CD4-positive, alpha-beta memory T cell (primary cell): ENCODE data around the gene WDR55. TPM values are rescaled to one million over a fixed set of nuclear protein-coding genes. Genes with fewer than 3 reads are reported as not detected.
A peak's percentile ranks its signal among the peaks of the same experiment; 100 is the strongest.
"Not testable (repeated sequence)": the region's sequence is repeated elsewhere in the genome, so short reads cannot be mapped to it uniquely, and the experiment has no call there.

Experiments used
- CTCF ChIA-PET: fragments of 350-600 bp; sonication (Branson Sonifier 250); formaldehyde crosslinking; loops from one replicate; lab custom pipeline; 2021; ENCODE audit warnings: inconsistent platforms; ENCODE audit not compliant: partially characterized antibody; lab: Charles Lee
- POLR2A ChIA-PET: fragments of 350-600 bp; sonication (Branson Sonifier 250); formaldehyde crosslinking; loops from one replicate; lab custom pipeline; 2021; ENCODE audit not compliant: partially characterized antibody; lab: Charles Lee
- DNase-seq, 5 donors: peaks; one replicate each; pipeline versions ENCODE4 v3.0.0 to v3.0.0-alpha.2; 2020 to 2022; ENCODE audit warnings: mixed read lengths in 1 of 5
- H3K27ac ChIP-seq: one replicate; pipeline ENCODE4 v1.7.0; 2013; ENCODE audit warnings: low read depth, low read length
- H3K27me3 ChIP-seq: 2 replicates; pipeline ENCODE4 v1.7.0; 2013; ENCODE audit warnings: mild to moderate bottlenecking, low read length, moderate library complexity; ENCODE audit not compliant: insufficient read depth
- H3K36me3 ChIP-seq: 2 replicates; pipeline ENCODE4 v1.7.0; 2013; ENCODE audit warnings: mild to moderate bottlenecking, low read length, moderate library complexity; ENCODE audit not compliant: insufficient read depth
- H3K4me1 ChIP-seq: 2 replicates; pipeline ENCODE4 v1.7.0; 2013; ENCODE audit warnings: mild to moderate bottlenecking, low read length, moderate library complexity; ENCODE audit not compliant: insufficient read depth
- H3K4me3 ChIP-seq, 2 donors: one replicate each; pipeline ENCODE4 v1.7.0; 2013; ENCODE audit warnings: low read length in 2 of 2, mild to moderate bottlenecking in 1 of 2
- H3K9me3 ChIP-seq, 2 donors: one replicate each; pipeline ENCODE4 v1.7.0; 2013; ENCODE audit warnings: low read length in 2 of 2, control low read depth in 1 of 2; ENCODE audit not compliant: control insufficient read depth in 1 of 2
- H3K27ac Mint-ChIP-seq, 7 donors: one replicate each; pipeline ENCODE4 v1.8.0; 2020 to 2021; ENCODE audit warnings: mixed read lengths in 7 of 7, mild to moderate bottlenecking in 6 of 7, inconsistent platforms in 3 of 7, moderate library complexity in 3 of 7
- H3K27me3 Mint-ChIP-seq, 2 donors: one replicate each; pipeline ENCODE4 v1.8.0; 2020 to 2021; ENCODE audit warnings: mixed read lengths in 2 of 2
- H3K36me3 Mint-ChIP-seq, 2 donors: one replicate each; pipeline ENCODE4 v1.8.0; 2020 to 2021; ENCODE audit warnings: mixed read lengths in 2 of 2, inconsistent platforms in 1 of 2, mild to moderate bottlenecking in 1 of 2
- H3K4me1 Mint-ChIP-seq, 4 donors: one replicate each; pipeline ENCODE4 v1.8.0; 2020 to 2021; ENCODE audit warnings: mixed read lengths in 4 of 4, mild to moderate bottlenecking in 1 of 4
- H3K4me3 Mint-ChIP-seq, 8 donors: one replicate each; pipeline ENCODE4 v1.8.0; 2020 to 2021; ENCODE audit warnings: mixed read lengths in 8 of 8, mild to moderate bottlenecking in 7 of 8, moderate library complexity in 6 of 8, inconsistent platforms in 3 of 8
- H3K9me3 Mint-ChIP-seq, 8 donors: one replicate each; pipeline ENCODE4 v1.8.0; 2020 to 2021; ENCODE audit warnings: mixed read lengths in 8 of 8, mild to moderate bottlenecking in 5 of 8, inconsistent platforms in 3 of 8, moderate library complexity in 1 of 8
- intact Hi-C: fragments of 100-400 bp; cut with micrococcal nuclease; formaldehyde crosslinking; loops from one replicate; pipeline ENCODE4 v1.15.1; 2023
- polyA plus RNA-seq, 2 donors: library from polyadenylated mRNA; unstranded; fragments of 300-500 nt; fragmentation: Illumina TruSeq; gene quantifications; one replicate each; pipeline ENCODE4 v1.2.3, GENCODE V29; 2021
- total RNA-seq, 2 experiments: library from RNA; stranded (reverse); gene quantifications; one replicate each; pipeline ENCODE4 v1.2.3, GENCODE V29; 2021

WDR55 gene
- total and polyA plus RNA-seq, 4 experiments from 2014 or later: 12.4 to 49.6 (median 33.3) TPM

DNA sequence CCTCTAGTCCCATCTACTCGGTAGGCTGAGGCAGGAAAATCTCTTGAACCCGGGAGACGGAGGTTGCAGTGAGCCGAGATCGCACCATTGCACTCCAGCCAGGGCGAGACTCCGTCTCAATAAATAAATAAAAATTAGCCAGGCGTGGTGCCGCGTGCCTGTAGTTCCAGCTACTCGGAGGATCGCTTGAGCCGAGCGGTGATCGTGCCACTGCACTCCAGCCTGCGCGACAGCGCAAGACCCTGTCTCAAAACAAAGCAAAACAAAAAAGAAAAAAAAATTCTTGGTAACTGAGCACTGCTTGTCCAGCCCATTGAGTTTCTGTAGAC, 710 bp upstream of the WDR55 start:
- CTCF ChIA-PET: interaction anchor here (1.4 to 1.6 kb wide), 2 partner anchors 17 to 55 kb away, joined by 4 to 7 read pairs; partner anchors contain the start of genes IK and NDUFA2
- POLR2A ChIA-PET: interaction anchor here (0.6 to 5.4 kb wide), 16 partner anchors 10 to 263 kb away, joined by 3 to 74 read pairs (median 6); partner anchors contain the start of genes ANKHD1, CD14, EIF4EBP3 and HARS1
- no peaks in the 10 kb centered on the region for H3K27me3 ChIP-seq
- peaks cover 43 to 78% of the 10 kb centered on the region in 2 donors for H3K36me3 Mint-ChIP-seq
- intact Hi-C loops: loop anchor here (1.0 to 2.0 kb wide), 7 partner anchors 17 to 263 kb away; partner anchors contain the start of genes ANKHD1, APBB3, HARS1 and HARS2
- H3K27ac ChIP-seq: peak overlapping the region; percentile 95
- H3K9me3 ChIP-seq: no peaks in the 10 kb centered on the region
- H3K4me3 Mint-ChIP-seq: peak overlapping the region; percentile 96 to 99 (median 98)
- peaks cover 51% of the 10 kb centered on the region for H3K36me3 ChIP-seq
- H3K4me3 ChIP-seq: peak overlapping the region; percentile 90 to 98
- no peaks in the 10 kb centered on the region for H3K27me3 Mint-ChIP-seq
- peaks cover 0 to 3% (median 0%) of the 10 kb centered on the region in 8 donors for H3K9me3 Mint-ChIP-seq
- H3K4me1 ChIP-seq: peaks cover 20% of the 10 kb centered on the region
- no peak for DNase-seq
- H3K4me1 Mint-ChIP-seq: peaks cover 27 to 52% (median 34%) of the 10 kb centered on the region in 4 donors
- peak overlapping the region; percentile 98 to 99 (median 99) for H3K27ac Mint-ChIP-seq

DNA sequence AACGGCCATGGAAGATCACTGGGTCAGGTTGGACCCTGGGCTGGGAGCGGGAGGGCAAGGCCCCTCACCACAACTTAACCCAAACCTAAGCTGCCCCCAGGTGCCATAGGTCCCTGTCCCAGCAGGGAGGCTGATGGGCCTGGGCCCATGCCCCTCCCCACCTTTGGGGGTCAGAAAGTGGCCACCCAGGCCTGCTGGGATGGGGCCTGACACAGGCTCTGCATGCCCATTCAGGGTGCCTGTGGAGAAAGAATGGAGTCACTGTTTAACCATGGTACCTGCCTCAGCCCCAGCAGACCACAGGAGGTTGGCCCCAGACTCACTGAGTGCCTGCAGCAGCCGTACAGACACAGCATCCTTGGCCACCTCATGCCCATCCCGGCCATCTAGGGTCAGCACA, 6.3 kb downstream of the WDR55 start:
- POLR2A ChIA-PET: interaction anchor here (1.0 to 2.1 kb wide), 2 partner anchors 24 to 37 kb away, joined by 3 to 9 read pairs; partner anchors contain the start of genes IK and NDUFA2
- H3K27ac ChIP-seq, H3K27ac Mint-ChIP-seq, H3K4me3 Mint-ChIP-seq, H3K9me3 ChIP-seq, intact Hi-C loops, H3K4me3 ChIP-seq, H3K27me3 ChIP-seq, H3K27me3 Mint-ChIP-seq, CTCF ChIA-PET, H3K9me3 Mint-ChIP-seq, DNase-seq: not testable (repeated sequence)
- H3K36me3 Mint-ChIP-seq: peaks cover 45 to 70% of the 10 kb centered on the region in 2 donors
- Histone ChIP-seq H3K4me1 (peaks cover 14% of the 10 kb centered on the region), H3K36me3 (peaks cover 36% of the 10 kb centered on the region)
- peaks cover 19 to 32% (median 24%) of the 10 kb centered on the region in 4 donors for H3K4me1 Mint-ChIP-seq

DNA sequence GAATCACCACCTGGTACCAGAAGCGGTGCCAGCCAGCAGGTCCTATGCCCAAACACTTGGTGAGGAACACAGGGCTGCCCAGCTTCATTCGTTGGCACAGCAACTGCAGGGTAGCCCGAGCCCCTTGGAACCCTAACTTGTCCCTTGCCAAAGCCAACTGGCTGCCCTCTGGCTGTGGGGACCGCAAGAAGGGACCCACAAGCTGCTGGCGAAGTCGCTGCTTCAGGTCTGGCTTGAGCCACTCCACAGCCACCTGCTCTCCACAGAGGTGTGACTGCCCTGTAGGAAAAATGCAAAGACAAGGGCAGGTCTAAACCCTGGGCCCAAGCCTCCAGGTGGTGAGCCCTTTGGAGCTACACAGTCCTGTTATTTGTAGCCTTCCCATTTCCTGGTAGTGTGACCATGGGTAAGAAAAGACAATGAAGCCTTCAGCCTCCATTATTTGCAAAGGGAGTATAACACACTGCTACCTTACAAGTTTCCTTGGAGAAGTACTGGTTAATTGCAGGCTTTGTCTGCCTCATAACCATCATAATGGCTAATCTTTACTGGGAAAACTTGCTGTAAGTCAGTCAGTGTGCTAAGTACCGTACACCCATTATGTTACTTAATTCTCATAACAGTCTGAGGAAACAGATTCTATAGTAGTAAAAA, 6.9 kb downstream of the WDR55 start:
- Histone ChIP-seq H3K4me3 (no peak overlapping the region), H3K4me1 (peaks cover 9% of the 10 kb centered on the region), H3K27me3 (no peaks in the 10 kb centered on the region), H3K9me3 (no peaks in the 10 kb centered on the region), H3K27ac (no peak overlapping the region), H3K36me3 (peaks cover 42% of the 10 kb centered on the region)
- Mint-ChIP-seq H3K4me3 (no peak overlapping the region), H3K9me3 (no peaks in the 10 kb centered on the region), H3K36me3 (peaks cover 51 to 73% of the 10 kb centered on the region in 2 donors), H3K27ac (peak overlapping the region in 2 of 7 donors; percentile 60 to 68), H3K27me3 (no peaks in the 10 kb centered on the region), H3K4me1 (peaks cover 15 to 26% (median 19%) of the 10 kb centered on the region in 4 donors)
- CTCF ChIA-PET: no interaction called here
- POLR2A ChIA-PET: interaction anchor here (2.1 kb wide), 1 partner anchor 24 kb away, joined by 9 read pairs; the partner anchor contains the start of genes IK and NDUFA2
- no peak for DNase-seq
- intact Hi-C loops: no loop called here

GRCh38 chr5:140672455-140673186, 7.9 kb downstream of the WDR55 start:
- peaks cover 6 to 16% (median 10%) of the 10 kb centered on the region in 4 donors for H3K4me1 Mint-ChIP-seq
- H3K9me3 Mint-ChIP-seq: no peaks in the 10 kb centered on the region
- H3K9me3 ChIP-seq: no peaks in the 10 kb centered on the region
- no peak overlapping the region for H3K27ac Mint-ChIP-seq
- CTCF ChIA-PET: no interaction called here
- no peak overlapping the region for H3K4me3 ChIP-seq
- H3K27ac ChIP-seq: no peak overlapping the region
- no peaks in the 10 kb centered on the region for H3K27me3 Mint-ChIP-seq
- H3K4me3 Mint-ChIP-seq: no peak overlapping the region
- H3K27me3 ChIP-seq: no peaks in the 10 kb centered on the region
- intact Hi-C loops: no loop called here
- no peaks in the 10 kb centered on the region for H3K4me1 ChIP-seq
- peaks cover 56 to 75% of the 10 kb centered on the region in 2 donors for H3K36me3 Mint-ChIP-seq
- peaks cover 52% of the 10 kb centered on the region for H3K36me3 ChIP-seq
- POLR2A ChIA-PET: interaction anchor here (1.3 to 1.4 kb wide), 2 partner anchors 17 to 28 kb away, joined by 3 to 4 read pairs; partner anchors contain the start of gene ZMAT2
- DNase-seq: no peak

DNA sequence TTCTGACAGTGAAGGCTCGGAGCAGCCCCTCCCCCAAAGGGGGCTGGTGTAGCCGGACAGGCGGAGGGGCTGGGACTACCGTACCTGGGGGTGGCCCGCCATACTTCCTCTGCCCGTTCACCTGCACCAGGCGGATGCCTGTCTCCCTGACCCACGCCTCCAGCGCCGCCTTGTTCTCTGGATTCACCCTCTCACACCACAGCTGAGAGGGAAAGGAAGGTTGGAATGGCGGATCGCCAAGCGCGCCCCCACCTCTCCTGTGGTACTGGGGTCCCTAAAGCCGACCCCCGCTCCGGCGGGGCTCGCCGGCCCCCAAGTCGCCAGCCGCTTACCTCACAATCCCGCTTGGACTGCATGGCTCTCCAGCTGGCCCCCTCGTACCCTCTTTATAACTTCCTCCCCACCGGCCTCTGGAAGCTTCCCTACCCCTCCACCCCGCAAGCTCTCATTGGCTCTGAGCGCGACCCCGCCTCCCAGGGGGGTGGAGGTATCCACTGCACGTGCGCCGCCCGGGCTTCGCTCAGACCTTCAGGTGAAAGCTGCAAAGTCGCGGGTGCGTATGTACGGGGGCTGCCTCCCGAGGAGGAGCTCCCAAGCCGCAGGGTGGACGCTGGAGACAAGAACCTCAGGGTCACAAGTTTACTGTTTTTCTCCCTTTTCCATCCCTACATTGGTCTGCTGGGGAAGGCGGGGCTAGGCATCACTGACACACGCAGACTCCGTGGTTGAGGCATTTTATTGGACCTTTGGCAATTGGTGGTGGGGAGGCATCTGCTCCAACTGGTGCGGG, 8.7 kb downstream of the WDR55 start, which contains the start of gene DND1:
DND1 (minus strand) TSS at position 390 of the 790 bp plus-strand sequence; CDS start at position 356, 34 bp downstream.
- H3K4me3 ChIP-seq: no peak within 1 kb of the TSS
- Mint-ChIP-seq H3K4me3 (no peak within 1 kb of the TSS), H3K4me1 (peaks cover 0 to 12% (median 3%) of the 10 kb centered on the region in 4 donors), H3K36me3 (peaks cover 57 to 75% of the 10 kb centered on the region in 2 donors), H3K27ac (no peak within 1 kb of the TSS), H3K9me3 (no peaks in the 10 kb centered on the region), H3K27me3 (no peaks in the 10 kb centered on the region)
- peaks cover 51% of the 10 kb centered on the region for H3K36me3 ChIP-seq
- no peak for DNase-seq
- H3K4me1 ChIP-seq: no peaks in the 10 kb centered on the region
- intact Hi-C loops: no loop called here
- CTCF ChIA-PET: interaction anchor here (1.5 kb wide), 1 partner anchor 49 kb away, joined by 3 read pairs; no protein-coding TSS in a partner anchor
- no peaks in the 10 kb centered on the region for H3K9me3 ChIP-seq
- no peaks in the 10 kb centered on the region for H3K27me3 ChIP-seq
- H3K27ac ChIP-seq: no peak within 1 kb of the TSS
- POLR2A ChIA-PET: interaction anchor here (0.9 to 1.8 kb wide), 6 partner anchors 9 to 29 kb away, joined by 3 to 11 read pairs (median 5); partner anchors contain the start of genes HARS1, HARS2, WDR55 and ZMAT2

- H3K27ac Mint-ChIP-seq: no peak overlapping the region
- Histone ChIP-seq H3K27ac (no peak overlapping the region), H3K9me3 (no peaks in the 10 kb centered on the region), H3K4me3 (no peak overlapping the region), H3K4me1 (no peaks in the 10 kb centered on the region), H3K27me3 (no peaks in the 10 kb centered on the region), H3K36me3 (peaks cover 43% of the 10 kb centered on the region)
- no peaks in the 10 kb centered on the region for H3K27me3 Mint-ChIP-seq
- ChIA-PET POLR2A (interaction anchor here (0.9 to 1.9 kb wide), 5 partner anchors 10 to 29 kb away, joined by 3 to 11 read pairs (median 6); partner anchors contain the start of genes HARS1, HARS2, IK and NDUFA2), CTCF (interaction anchor here (1.1 to 1.5 kb wide), 3 partner anchors 37 to 48 kb away, joined by 3 read pairs; no protein-coding TSS in a partner anchor)
- H3K4me1 Mint-ChIP-seq: peaks cover 0 to 6% (median 3%) of the 10 kb centered on the region in 4 donors
- H3K36me3 Mint-ChIP-seq: peaks cover 51 to 72% of the 10 kb centered on the region in 2 donors
- intact Hi-C loops: no loop called here
- H3K9me3 Mint-ChIP-seq: no peaks in the 10 kb centered on the region
- no peak for DNase-seq
- H3K4me3 Mint-ChIP-seq: no peak overlapping the region
These were observed 9.5 kb downstream of the WDR55 start for GRCh38 chr5:140674211-140674610.
